HepG2 (cell line): ENCODE results near the gene KHK. TPM values are rescaled to one million over a fixed set of nuclear protein-coding genes. Genes with fewer than 3 reads are reported as not detected.
A peak's percentile ranks its signal among the peaks of the same experiment; 100 is the strongest.

ENCODE experiments used
- CBX5 ChIP-seq: sonication (generic); formaldehyde crosslinking; IDR thresholded peaks from 2 replicates; pipeline ENCODE4 v1.4.0; 2020; ENCODE audit warnings: missing genetic modification reagents, borderline replicate concordance
- ELF1 ChIP-seq: sonication (generic); formaldehyde crosslinking; IDR thresholded peaks from 2 replicates; pipeline ENCODE4 v1.4.0; 2020; ENCODE audit warnings: missing genetic modification reagents
- JUND ChIP-seq: sonication (generic); formaldehyde crosslinking; IDR thresholded peaks from 2 replicates; pipeline ENCODE4 v1.8.0; 2022; ENCODE audit warnings: mild to moderate bottlenecking, missing genetic modification reagents
- NFRKB ChIP-seq: fragments of 450-650 bp; IDR thresholded peaks from 2 replicates; pipeline ENCODE4 v1.6.1; 2017
- RARG ChIP-seq: sonication (generic); formaldehyde crosslinking; IDR thresholded peaks from 2 replicates; pipeline ENCODE4 v1.4.0; 2020; ENCODE audit warnings: low read depth, mild to moderate bottlenecking, missing genetic modification reagents
- REL ChIP-seq: sonication (generic); formaldehyde crosslinking; conservative IDR thresholded peaks from 2 replicates; pipeline ENCODE4 v1.8.0; 2022; ENCODE audit warnings: mild to moderate bottlenecking, missing genetic modification reagents, moderate library complexity
- TEAD3 ChIP-seq: optimal IDR thresholded peaks from 2 replicates; pipeline ENCODE3; 2016; ENCODE audit warnings: borderline replicate concordance
- TFAP4 ChIP-seq: sonication (generic); IDR thresholded peaks from 2 replicates; pipeline ENCODE4 v1.6.1; 2016; ENCODE audit warnings: low read depth, borderline replicate concordance
- ZNF17 ChIP-seq: sonication (generic); formaldehyde crosslinking; IDR thresholded peaks from 2 replicates; pipeline ENCODE4 v1.5.0; 2020; ENCODE audit warnings: mild to moderate bottlenecking, missing genetic modification reagents
- ZNF282 ChIP-seq: fragments of 450-650 bp; IDR thresholded peaks from 2 replicates; pipeline ENCODE4 v1.6.1; 2018; ENCODE audit not compliant: partially characterized antibody
- ZNF343 ChIP-seq: sonication (generic); formaldehyde crosslinking; IDR thresholded peaks from 2 replicates; pipeline ENCODE4 v1.4.0; 2020; ENCODE audit warnings: mild to moderate bottlenecking, missing genetic modification reagents
- ZNF441 ChIP-seq: sonication (generic); formaldehyde crosslinking; IDR thresholded peaks from 2 replicates; pipeline ENCODE4 v1.7.0; 2021; ENCODE audit warnings: missing genetic modification reagents, borderline replicate concordance
- ZNF644 ChIP-seq: IDR thresholded peaks from 2 replicates; pipeline ENCODE4 v1.6.1; 2016; ENCODE audit warnings: low read depth
- polyA plus RNA-seq, 8 experiments: library from polyadenylated mRNA; depleted of rRNA in 3 of 8; stranded (reverse) in 7 of 8; unstranded in 1 of 8; fragments of >200 nt; fragmentation: Illumina TruSeq in 4 of 8; extraction: Trizol in 4 of 8; gene quantifications; 2 replicates each; pipeline versions ENCODE4 v1.2.1 to v1.2.3, GENCODE V29; 2011 to 2016; ENCODE audit warnings: low read depth in 4 of 8, missing spikeins in 1 of 8, mixed read lengths in 1 of 8; ENCODE audit not compliant: insufficient read depth in 1 of 8
- total RNA-seq, 5 experiments: library from RNA; depleted of rRNA; stranded (reverse); fragments of >200 nt; fragmentation: Illumina TruSeq; extraction: Trizol; gene quantifications; 2 replicates each; pipeline ENCODE4 v1.2.3, GENCODE V29; 2016; ENCODE audit warnings: low read depth in 1 of 5
- TF ChIP-seq, protein P1 (sequence below): sonication (generic); formaldehyde crosslinking; IDR thresholded peaks from 2 replicates; pipeline ENCODE4 v1.4.0; 2020; ENCODE audit warnings: missing genetic modification reagents, mild to moderate bottlenecking, borderline replicate concordance
- TF ChIP-seq, protein P2 (sequence below): sonication (generic); formaldehyde crosslinking; IDR thresholded peaks from 2 replicates; pipeline ENCODE4 v1.4.0; 2020; ENCODE audit warnings: missing genetic modification reagents; ENCODE audit errors: not compliant biosample characterization
- TF ChIP-seq, protein P3 (sequence below): sonication (generic); formaldehyde crosslinking; conservative IDR thresholded peaks from 2 replicates; pipeline ENCODE4 v1.4.0; 2020; ENCODE audit warnings: missing genetic modification reagents
- TF ChIP-seq, protein P4 (sequence below): sonication (generic); formaldehyde crosslinking; IDR thresholded peaks from 2 replicates; pipeline ENCODE4 v1.5.0; 2020; ENCODE audit warnings: mild to moderate bottlenecking, missing genetic modification reagents, borderline replicate concordance

Gene KHK
- total and polyA plus RNA-seq, 2 of the 13 experiments (the other 11 are each of a cell fraction or from before 2014, with no cell fraction given) = 40.9 to 99.2 TPM

DNA sequence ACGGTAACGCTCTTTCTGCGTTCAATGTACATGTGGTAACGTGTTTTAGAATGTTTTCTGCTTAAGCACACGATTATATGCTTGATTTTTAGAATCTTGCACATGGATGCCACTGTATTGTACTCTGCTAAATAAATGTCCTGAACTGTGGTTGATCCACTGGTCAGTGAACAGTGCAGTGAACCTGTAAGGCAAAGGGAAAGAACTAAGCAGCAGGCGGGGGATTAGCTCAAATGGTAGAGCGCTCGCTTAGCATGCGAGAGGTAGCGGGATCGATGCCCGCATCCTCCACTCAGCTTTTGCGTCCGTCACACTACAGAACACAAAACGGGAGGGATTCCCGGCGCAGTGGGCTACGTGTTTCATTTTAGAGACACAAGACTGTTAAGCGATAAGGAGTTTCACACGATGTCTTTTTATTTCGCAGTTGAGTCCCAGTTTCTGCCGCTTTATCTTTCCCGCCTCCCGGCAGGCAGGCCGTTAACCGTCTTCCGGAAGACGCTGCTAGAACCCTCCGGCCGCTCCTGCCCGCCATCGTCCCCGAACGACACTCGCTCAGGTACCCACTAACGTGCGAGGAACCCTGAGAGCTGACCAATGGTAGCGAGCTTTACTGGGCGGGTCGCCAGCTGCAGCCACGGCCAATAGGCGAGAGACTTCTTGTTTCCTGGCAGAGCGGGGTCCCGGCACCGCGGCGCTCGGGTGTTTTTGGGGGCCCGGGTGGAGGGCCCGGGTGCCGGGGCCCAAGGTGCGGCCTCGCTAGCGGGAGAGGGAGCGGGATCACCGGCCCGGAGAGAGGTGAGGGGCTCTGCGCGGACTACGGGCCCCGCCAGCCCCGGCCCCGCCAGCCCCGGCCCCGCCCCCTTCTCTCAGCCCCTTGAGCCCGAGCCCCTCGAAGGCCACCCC lies 35.3 kb upstream of the KHK start, which contains the start of gene AGBL5 (continued):
- TF ChIP-seq TFAP4 (peak; percentile 45; the same call in 1 of the 2 replicates), ZNF282 (no peak), ELF1 (CRISPR knock-in tag) (peak; percentile 86), RARG (CRISPR knock-in tag) (0 out of 2 replicates have a peak, but pooled peaks have one; percentile 93), NFRKB (no peak), JUND (CRISPR knock-in tag) (no peak), ZNF17 (CRISPR knock-in tag) (peak; percentile 83; the same call in 1 of the 2 replicates), ZNF441 (peak; percentile 92; the same call in 1 of the 2 replicates), REL (CRISPR knock-in tag) (peak; percentile 96), CBX5 (CRISPR knock-in tag) (peak; percentile 64), ZNF343 (CRISPR knock-in tag) (peak; percentile 87; the same call in 1 of the 2 replicates), TEAD3 (CRISPR knock-in tag) (peak; percentile 56), ZNF644 (CRISPR knock-in tag) (no peak)
- TF ChIP-seq, protein P1, sequence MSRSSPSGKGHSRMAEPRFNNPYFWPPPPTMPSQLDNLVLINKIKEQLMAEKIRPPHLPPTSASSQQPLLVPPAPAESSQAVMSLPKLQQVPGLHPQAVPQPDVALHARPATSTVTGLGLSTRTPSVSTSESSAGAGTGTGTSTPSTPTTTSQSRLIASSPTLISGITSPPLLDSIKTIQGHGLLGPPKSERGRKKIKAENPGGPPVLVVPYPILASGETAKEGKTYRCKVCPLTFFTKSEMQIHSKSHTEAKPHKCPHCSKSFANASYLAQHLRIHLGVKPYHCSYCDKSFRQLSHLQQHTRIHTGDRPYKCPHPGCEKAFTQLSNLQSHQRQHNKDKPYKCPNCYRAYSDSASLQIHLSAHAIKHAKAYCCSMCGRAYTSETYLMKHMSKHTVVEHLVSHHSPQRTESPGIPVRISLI (CRISPR knock-in tag) = peak; percentile 55; the same call in 1 of the 2 replicates
- TF ChIP-seq, protein P2, sequence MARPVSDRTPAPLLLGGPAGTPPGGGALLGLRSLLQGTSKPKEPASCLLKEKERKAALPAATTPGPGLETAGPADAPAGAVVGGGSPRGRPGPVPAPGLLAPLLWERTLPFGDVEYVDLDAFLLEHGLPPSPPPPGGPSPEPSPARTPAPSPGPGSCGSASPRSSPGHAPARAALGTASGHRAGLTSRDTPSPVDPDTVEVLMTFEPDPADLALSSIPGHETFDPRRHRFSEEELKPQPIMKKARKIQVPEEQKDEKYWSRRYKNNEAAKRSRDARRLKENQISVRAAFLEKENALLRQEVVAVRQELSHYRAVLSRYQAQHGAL (CRISPR knock-in tag) = peak; percentile 87
- TF ChIP-seq, protein P3, sequence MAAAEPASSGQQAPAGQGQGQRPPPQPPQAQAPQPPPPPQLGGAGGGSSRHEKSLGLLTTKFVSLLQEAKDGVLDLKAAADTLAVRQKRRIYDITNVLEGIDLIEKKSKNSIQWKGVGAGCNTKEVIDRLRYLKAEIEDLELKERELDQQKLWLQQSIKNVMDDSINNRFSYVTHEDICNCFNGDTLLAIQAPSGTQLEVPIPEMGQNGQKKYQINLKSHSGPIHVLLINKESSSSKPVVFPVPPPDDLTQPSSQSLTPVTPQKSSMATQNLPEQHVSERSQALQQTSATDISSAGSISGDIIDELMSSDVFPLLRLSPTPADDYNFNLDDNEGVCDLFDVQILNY (CRISPR knock-in tag) = peak; percentile 52; the same call in 1 of the 2 replicates
- TF ChIP-seq, protein P4, sequence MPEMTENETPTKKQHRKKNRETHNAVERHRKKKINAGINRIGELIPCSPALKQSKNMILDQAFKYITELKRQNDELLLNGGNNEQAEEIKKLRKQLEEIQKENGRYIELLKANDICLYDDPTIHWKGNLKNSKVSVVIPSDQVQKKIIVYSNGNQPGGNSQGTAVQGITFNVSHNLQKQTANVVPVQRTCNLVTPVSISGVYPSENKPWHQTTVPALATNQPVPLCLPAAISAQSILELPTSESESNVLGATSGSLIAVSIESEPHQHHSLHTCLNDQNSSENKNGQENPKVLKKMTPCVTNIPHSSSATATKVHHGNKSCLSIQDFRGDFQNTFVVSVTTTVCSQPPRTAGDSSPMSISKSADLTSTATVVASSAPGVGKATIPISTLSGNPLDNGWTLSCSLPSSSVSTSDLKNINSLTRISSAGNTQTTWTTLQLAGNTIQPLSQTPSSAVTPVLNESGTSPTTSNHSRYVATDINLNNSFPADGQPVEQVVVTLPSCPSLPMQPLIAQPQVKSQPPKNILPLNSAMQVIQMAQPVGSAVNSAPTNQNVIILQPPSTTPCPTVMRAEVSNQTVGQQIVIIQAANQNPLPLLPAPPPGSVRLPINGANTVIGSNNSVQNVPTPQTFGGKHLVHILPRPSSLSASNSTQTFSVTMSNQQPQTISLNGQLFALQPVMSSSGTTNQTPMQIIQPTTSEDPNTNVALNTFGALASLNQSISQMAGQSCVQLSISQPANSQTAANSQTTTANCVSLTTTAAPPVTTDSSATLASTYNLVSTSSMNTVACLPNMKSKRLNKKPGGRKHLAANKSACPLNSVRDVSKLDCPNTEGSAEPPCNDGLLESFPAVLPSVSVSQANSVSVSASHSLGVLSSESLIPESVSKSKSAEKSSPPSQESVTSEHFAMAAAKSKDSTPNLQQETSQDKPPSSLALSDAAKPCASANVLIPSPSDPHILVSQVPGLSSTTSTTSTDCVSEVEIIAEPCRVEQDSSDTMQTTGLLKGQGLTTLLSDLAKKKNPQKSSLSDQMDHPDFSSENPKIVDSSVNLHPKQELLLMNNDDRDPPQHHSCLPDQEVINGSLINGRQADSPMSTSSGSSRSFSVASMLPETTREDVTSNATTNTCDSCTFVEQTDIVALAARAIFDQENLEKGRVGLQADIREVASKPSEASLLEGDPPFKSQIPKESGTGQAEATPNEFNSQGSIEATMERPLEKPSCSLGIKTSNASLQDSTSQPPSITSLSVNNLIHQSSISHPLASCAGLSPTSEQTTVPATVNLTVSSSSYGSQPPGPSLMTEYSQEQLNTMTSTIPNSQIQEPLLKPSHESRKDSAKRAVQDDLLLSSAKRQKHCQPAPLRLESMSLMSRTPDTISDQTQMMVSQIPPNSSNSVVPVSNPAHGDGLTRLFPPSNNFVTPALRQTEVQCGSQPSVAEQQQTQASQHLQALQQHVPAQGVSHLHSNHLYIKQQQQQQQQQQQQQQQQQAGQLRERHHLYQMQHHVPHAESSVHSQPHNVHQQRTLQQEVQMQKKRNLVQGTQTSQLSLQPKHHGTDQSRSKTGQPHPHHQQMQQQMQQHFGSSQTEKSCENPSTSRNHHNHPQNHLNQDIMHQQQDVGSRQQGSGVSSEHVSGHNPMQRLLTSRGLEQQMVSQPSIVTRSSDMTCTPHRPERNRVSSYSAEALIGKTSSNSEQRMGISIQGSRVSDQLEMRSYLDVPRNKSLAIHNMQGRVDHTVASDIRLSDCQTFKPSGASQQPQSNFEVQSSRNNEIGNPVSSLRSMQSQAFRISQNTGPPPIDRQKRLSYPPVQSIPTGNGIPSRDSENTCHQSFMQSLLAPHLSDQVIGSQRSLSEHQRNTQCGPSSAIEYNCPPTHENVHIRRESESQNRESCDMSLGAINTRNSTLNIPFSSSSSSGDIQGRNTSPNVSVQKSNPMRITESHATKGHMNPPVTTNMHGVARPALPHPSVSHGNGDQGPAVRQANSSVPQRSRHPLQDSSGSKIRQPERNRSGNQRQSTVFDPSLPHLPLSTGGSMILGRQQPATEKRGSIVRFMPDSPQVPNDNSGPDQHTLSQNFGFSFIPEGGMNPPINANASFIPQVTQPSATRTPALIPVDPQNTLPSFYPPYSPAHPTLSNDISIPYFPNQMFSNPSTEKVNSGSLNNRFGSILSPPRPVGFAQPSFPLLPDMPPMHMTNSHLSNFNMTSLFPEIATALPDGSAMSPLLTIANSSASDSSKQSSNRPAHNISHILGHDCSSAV (CRISPR knock-in tag) = no peak; the same call in 1 of the 2 replicates
